ENCODE measurements around the gene FARS2.

FARS2 gene

DNA sequence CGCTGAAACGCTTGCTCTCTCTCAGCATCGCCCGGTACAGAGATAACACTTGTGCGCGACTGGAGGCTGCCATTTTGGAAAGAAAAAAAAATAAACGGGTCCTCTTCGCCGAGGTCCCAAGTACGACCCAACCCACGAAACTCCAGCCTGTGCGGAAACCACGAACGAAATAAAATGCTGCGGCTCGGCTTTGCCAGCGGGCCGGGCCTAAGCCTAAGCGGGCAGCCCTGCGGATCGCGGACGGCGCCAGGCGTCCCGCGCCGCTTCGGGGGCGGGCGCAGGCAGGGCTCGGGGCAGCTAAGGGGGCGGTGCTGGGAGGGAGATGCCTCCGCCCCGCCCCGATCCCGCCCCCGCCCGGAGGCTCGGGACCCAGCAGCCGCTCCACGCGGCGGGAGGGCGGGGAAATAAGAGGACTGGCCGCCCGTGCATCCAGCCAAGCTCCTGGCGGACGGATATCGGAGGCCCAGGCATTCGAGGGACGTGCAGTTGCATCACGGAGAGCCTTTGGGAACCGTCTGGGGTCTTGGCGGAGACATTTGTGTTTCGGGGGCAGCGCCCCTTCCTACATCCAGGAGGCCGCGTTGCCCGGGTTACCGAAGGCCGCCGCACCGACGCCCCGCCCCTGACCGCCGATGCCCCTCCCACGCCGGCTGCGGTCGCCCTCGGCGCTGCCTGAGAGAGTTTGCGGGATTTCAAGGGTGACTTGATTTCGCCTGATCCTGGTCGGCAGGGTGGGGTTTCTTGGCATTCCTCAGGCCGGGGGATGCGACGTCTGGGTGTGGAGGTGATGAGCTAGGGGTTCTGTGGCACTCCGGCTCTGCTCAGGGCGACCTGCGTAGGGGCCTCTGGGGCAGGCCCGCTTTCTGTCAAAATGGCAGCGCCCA lies at the start of gene FARS2, which contains the start of gene LYRM4:
Gene FARS2, plus strand, starts transcription at position 853 of the 884 bp plus-strand sequence.
Gene LYRM4, minus strand, starts transcription at position 290 of the 884 bp plus-strand sequence. Its CDS starts 217 bp downstream, at position 73.
- DNase-seq = peak; percentile 94

DNA sequence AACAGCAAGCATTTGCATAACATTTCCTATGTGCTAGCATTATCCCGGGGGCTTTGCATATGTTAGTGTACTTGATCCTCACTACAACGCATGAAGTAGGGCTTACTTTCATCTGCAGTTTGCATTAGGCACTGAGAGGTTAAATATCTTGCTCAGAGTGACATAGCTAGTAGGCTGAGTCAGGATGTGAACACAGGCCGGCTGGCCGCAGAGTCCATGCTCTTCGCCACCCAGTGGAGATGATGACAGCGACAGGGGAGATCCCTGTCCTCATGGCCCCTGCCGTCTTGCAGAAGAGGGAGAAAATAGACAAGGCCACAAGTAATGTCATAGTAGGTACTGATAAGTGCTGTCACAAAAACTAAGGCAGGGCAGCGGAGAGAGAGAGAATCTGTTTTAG lies 47.5 kb upstream of the FARS2 start:
- DNase-seq = no peak

DNA sequence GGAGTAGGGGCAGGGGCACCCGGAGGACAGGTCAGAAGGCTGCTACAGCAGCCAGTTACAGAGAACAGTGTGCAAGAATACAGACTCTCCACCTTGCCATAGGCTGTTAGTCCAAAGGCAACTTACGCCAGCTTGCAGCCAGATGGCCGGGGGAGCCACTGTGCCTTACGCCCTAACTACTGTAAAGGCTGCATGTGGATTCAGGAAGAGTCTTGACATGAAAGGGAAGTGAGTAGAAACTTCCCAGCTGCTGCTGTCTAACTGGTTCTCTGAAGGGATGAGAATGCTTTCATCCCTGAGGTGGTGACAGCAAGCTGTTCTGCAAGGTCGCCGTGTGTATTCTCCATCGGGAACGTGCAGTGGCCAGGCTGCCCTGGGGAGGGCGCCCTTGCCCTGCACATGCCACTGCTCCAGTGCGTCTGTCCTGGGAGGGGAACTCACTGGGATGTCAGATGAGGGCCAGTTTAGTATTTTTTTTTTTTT lies 46.7 kb upstream of the FARS2 start:
- no peak for DNase-seq

DNA sequence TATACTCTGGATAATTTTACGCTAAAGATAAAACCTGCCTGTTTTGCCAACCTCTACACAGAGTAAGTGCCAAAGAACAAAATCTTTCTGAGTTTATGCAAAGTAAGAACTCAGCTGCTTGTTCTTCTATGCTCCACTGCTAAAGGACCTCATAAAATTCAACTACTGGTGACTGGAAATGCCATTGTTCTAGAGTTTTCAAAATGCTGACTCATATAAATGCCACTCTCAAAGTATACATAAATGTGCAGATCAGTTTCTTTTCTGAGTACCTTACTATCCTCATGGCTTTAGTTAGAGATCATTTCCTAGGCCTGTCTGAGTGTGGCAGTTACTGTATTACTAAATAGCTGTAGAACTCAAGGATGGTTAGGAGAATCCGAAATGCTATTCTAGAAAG lies 46.2 kb upstream of the FARS2 start:
- DNase-seq = no peak

DNA sequence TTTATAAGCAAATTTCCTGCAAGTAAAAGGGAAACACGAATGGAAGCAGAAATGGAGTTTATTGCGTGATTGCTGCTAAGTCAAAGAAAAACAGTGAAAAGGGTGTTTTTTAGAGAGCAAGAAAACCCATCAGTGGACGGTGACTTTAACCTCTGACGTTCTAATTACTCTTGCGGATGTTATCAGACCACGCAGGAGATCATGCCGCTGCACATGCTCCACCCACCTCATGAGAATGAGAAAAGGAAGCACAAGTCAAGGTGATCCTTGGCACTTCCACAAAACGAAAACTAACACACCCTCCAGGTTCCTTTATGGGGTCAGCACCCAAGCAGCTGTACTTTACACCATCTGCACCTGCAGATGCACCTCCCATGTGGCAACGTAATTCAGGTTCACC lies 45.5 kb upstream of the FARS2 start:
- no peak for DNase-seq

DNA sequence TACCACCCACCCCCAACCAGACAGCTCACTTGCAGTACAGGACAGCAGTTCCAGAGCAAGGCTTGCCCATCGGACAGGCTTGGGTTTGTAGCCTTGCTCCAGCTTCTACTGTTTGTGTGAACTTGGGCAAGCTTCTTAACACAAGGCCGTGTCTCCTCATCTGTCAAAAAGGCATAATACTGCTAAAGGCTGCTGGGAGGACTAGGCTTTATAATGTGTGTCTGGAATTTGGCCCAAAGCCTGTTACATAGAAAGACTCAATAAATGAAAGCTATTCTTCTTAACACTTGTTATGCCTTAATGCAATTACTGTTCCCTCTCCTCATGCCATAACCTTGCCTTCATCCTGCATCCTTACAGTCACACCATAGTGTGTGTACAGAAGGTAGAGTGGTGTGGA lies 44.0 kb upstream of the FARS2 start:
- no peak for DNase-seq

DNA sequence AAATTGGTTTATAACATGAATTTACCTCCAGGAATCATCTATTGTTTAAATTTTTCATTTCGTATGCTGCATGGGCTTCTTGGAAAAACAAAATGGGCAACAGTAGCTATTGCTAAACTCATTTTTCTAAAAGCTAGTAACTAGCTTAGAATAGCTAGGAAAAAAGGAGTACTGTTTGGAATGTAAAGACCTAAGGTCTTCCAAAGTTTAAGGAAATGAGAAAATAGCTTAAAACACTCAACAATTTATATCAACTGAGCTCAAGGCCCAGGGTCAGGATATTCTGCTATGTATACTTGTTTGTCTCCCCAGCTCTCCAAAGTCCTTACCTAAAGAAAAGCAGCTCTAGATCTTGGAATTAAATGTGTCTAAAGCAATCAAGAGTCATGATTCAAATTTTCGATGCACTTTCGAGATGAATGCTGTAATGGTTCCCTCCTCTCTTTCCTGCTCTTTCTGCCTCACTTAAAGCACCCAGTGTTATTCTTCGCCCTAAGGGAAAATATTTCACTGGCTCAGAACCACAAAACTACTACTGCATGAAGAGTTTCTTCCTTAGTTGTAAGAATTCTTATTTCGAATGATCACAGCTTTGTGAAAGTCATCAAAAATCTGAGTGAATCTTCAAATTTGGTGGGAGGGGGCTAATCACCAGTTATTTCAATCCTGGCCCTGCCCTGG lies 42.2 kb upstream of the FARS2 start:
- DNase-seq = no peak

DNA sequence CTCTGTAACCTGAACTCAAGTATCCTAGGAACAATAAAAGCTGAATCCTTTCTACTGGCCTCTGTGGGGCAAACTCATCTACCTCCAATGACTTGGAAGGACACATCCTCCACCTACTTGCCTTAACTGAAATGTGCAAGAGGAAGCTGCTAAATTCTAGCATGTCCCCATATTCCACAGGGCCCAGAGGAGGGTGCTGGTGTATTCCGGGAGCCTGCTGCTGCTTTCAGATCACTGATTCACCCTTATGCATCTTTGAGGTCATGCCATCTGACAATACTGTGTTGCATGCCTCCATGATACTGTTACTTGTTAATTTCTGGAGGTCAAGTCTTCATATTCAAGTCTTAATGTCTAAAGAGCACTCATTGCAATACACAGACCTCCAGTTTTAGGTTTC lies 40.9 kb upstream of the FARS2 start:
- no peak for DNase-seq

DNA sequence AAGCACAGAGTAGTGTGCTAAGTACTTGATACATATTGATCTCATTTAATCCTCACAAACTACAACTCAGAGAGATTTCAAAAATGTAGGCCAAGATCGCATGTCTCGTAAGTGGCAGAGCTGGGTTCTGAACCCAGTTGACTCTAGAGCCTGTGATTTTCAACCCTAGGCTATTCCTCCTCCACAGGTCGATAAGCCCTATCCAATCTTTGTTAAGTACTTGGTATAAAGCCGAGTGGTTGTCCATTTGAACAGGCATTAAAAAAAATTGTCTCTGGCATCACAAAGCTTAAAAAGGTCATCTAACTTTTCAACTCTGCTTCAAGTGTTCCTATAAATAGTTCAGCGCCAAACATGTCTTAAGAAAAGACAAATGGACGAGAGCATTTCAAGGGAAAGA lies 38.0 kb upstream of the FARS2 start:
- DNase-seq = no peak

DNA sequence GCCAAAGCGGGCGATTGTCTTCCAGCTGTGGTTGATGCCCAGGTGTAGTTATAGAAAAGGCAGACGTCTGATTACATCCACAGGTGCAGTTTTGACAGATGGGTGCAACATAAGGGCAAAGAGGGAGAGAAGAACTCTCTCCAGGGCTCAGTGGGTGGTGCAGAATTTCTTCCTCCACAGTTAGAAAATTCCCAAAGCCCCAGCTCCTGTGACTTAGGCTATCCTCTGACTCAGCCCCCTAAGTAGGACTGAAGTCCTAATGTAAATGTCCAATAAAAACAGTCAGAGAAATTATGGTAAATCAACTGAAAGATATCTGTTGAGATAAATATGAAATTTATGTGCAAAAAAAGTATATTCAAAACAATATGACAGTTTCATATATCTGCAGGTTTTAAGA lies 32.0 kb upstream of the FARS2 start:
- DNase-seq = no peak

DNA sequence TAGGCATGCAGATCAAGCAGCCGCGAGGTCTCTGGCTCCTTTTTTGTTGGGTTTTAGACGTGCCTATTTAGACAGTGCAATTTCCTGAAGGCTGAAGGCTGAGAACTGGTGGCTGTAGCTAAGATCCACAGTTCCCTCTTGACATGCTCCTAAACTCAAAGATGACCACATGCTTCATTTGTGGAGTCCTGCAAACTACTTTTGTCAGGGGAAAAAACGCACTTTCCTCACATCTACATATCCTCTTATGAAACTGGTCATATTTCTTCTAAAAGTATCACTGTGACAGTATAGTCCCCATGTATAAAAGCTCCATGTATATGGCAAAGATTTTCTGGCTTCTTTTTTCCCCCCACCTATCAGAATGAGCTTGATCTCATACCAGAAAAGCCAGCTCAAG lies 31.2 kb upstream of the FARS2 start:
- no peak for DNase-seq

DNA sequence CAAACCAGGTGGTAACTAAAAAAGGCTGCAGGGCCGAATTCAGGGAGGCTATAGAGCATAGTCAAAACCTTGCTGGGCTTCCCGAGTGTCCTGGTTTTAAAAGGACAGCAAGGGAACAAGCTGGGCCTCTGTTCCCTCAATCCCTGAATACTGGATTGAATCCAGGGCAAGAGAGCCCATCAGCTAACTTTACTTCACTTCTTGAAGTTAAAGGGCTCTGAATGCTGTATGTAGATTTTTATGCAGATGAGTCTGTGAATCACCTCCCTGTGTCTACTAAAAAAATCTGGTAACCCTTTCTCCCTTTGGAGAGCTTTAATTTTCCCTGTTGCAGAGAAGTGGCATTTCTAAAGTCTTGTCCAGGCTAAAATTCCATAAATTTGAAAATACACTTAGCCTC lies 30.0 kb upstream of the FARS2 start:
- DNase-seq = no peak

DNA sequence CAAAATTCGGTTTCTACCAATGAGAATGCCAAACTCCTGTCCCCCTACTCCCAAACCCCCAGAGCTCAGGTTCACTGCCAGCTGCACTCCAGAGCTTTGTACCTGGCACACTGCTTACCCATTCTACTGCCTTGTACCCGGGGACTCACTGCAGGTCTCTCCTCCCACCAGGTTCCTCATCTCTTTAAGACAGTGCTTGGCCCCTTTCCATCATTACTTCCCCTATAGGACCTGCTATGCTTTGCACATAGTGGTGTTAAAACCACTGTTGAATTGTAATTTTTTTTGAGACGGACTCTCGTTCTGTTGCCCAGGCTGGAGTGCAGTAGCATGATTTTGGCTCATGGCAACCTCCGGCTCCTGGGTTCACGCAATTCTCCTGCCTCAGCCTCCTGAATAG lies 26.4 kb upstream of the FARS2 start:
- no peak for DNase-seq

DNA sequence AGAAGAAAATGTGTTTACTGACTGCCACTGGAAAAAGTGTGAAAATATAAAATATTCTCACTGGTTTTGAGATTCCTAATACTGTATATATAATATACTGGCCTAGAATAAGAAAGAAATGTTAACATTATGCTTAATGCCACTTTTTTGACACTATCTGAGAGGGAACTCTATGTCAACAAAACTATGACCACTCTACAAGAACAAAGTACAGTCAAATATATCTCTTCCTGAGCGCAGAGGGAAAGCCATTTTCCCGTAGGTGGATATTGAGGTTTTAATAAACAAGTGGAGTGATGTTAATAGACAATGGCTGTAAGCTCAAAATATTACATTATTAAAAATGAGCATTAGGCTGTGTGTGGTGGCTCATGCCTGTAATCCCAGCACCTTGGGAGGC lies 25.5 kb upstream of the FARS2 start:
- DNase-seq = no peak

DNA sequence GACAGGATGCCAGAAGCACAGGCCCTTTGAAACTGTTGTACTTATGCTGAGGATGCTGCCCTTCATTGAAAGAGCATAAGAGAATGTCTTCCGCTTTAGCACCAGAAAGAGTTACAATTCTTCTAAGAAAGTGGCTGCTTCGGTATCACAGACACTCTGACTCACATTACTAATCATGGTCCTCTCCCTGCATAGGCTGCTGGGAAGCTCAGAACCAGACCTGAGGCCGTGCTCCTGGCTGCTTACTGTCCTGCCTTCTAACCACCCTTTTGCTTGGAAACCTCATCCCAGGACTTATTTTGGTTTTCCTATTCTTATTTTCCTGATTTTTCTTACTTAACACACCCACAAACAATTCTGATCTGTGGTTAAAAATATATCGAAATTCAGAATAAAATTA lies 23.5 kb upstream of the FARS2 start:
- DNase-seq = no peak

DNA sequence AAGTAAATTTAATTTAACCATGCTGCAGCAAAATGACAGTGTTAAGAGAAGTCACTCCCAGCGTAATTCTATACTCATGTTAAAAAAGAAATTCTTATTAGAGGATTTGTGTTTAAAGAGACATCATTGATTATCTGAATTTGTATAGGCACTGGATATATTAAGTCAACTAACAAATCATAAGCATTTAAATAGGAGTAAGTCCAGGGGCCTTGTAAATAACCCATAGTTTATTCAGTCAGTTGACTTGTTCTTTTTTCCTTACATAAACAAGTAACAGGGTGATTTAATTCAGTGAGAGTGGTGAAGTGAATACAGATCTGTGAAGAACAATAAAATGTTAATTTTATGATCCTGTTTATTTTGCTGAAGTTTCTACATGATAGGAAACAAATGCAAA lies 23.0 kb upstream of the FARS2 start:
- DNase-seq = no peak

DNA sequence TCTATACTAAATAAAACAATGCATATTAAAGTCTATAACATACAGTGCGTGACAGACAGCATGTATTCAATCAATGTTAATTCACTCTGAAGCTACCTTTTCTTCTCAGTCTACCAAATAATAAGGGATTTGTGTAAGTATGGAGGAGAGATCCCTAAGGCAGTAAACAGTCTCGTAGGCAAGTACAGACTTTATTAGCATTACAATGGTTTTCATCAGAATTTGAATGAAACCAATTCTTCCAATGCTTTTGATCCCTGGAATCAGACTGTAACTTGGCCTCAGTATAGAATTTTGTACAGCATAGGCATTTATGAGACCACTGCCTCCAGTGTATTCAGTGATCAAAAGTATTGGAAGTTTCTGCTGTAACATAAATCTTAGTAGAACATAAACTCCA lies 20.1 kb upstream of the FARS2 start:
- no peak for DNase-seq

DNA sequence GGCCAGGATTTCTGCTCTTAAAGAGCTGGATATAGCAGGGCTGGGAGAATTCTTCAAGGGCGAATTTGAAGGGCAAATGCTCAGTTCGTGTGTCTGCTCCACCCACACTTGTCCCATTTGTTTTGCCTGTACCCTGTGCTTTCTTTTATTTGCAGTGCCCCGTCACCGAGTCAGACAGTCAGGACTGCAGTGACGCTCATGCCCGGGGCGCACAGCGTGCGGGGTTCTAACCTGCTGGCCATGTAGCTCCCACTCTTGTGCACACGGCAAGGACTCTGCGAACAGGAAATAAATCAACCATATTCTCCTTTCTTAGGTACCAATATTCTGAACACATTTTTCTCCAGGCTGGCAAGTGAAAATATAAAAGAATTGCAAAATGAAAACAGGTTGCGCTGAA lies 18.2 kb upstream of the FARS2 start:
- DNase-seq = no peak

DNA sequence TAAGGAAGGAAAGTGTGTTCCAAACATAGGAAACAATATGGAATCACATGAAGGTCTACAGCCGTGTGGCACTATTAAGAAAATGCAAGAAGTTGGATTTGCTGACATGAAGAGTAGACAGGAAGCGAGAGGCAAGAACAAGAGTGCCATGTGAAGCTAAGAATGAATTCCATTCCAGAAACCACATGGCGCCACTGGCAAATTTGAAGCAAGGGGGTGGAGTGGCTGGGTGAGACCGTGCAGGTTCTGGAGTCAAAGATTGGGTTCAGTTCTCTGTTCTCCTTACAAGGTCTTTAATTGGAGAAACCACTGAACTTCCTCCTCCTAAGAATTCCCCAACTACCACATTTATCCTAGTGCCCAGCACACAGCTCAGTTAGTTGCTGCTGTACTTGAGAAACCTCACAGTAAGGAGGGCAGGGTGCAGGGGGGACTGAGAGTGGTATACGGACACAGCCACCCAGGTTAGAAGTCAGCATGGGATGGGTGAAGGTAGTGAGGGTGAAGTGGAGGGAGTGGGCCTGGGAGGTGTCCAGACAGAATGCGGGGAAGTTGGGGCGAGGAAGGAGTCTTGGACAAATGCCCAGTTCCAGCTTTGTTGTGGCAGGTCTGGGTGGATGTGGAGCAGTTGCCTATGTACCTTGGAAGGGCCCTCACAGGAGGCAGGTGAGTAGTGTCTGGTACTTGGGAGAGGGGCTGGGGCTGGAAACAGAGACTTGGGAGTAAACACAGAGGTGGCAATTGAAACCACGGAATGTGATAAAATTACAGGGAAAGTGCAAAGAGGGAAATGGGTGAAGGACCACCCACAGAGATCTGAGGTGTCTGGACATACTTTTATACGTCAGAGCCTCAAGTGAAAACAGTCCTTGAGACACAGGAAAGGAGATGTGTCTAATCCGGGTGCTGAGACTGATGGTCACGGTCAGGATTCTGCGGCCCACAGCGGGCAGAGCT lies 14.9 kb upstream of the FARS2 start:
- no peak for DNase-seq

DNA sequence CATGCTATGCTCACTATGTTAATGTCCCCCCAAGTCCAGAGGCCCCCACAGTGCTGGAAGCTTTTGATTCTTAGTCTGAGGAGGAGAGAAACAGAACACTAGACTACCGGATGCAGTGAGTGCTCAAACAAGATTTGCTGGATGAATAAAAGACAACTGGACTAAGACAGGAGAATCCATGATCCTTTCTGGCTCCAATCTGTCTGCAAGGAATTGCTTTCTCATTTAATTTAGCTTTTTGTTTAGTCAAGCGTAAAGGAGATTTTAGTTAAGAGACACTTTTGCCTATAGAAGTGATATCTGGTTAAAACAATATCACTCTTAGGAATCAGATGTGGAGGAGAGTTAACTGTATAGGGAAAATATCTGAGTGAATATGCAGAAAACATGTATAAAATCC lies 14.1 kb upstream of the FARS2 start:
- no peak for DNase-seq

DNA sequence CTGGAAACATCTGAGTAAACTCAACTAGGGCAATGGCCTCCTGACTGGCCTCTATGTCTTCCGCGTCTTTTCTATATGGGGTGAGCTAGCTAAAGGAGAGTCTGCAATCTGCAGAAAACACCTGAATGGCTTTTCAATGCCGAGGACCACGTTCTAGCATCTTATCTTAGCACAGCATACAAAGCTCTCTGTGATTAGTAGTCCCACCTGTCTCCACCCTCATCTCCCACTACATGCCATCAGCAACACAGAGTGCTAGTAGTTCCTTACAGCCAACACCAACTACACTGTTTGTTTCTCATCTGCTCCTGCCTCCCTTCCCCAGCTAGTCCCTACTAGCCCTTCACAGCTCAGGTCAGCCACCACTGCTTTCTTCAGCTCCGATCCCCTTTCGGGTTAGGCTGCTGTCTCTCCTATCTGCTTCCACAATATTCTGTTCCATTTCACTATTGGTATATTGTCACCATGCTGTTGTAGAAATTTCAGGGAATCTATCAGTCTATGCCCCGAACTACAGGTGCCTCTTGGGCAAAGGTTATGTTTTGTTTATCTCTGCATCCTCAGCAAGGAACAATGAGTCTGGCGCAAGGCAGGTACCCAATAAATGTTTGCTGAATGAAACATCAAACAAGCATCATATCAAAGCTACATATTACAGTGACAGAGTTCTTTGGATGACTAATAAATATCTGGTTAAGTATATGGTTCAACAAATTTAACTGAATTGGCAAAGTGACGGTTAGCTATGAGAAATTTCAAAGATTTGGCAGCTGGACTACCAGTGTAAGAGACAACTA lies 12.8 kb upstream of the FARS2 start:
- DNase-seq = no peak

DNA sequence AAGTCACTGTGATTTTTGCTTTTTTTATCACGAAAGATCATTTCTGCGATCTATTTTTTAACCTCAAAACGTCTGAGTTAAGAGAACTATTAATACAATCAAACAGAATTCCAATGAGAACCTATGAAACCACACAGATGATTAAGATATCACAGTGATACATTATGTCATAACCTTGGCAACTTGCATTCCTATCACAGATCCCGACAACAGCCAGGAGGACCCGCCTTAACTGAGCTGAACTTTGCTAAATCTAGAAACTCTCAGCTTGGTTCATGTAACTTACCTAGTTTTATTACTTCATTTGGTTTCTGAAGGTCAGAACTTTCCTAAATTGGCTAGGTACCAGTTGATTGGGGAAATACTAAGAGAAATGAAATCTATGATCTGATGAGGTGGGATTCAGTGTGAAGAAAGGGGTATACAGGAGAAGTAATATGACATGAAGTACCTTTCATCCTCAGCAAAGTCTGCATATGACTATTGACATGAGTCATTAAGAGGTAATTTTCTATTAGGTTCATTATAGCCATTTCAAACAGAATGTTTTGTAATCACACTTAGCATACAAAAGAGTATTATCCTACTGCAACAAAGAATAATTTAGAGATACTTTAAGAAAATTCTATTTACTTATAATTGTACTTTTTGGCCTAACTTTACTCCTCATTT lies 11.7 kb upstream of the FARS2 start:
- no peak for DNase-seq

Measured in femur (tissue), 1 donor.